Stimulated activated naive CD8-positive, alpha-beta T cell treated with anti-CD3 and anti-CD28 coated beads, Interleukin-15, Interleukin-2, amounts not matched to agents 100 U/mL and 50 U/mL, for 24 hours (primary cell): ENCODE results near the gene FKBP1B.
"Not testable (repeated sequence)": the region's sequence is repeated elsewhere in the genome, so short reads cannot be mapped to it uniquely, and the experiment has no call there.

Experiments
- ATAC-seq: fragments of 150-1000 bp; cut with Tn5 transposase; one replicate; pipeline ENCODE4 v1.10.0; 2021
- DNase-seq: peaks from one replicate; pipeline ENCODE4 v3.0.0; 2021

FKBP1B gene

GRCh38 chr2:24101992-24102391 lies 52.5 kb downstream of the FKBP1B start:
- ATAC-seq (no peak), DNase-seq (no peak)

DNA sequence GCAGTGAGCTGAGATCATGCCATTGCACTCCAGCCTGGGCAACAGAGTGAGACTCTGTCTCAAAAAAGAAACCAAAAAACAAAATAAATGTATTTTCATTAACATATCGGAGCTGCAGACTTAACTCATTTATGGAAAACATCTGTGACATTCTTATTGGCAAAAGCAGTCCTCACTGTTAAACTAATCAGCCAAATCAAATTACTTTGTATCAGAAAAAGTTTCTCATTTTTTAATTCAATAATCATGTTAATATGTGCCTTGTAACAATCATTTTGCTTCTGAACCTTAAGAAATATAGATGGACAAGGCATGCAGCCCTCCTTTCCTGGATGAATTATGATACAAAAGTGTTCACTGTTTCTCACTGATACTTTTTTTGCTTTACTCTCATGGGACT lies 53.1 kb downstream of the FKBP1B start:
- DNase-seq (no peak), ATAC-seq (no peak)

- no peak for DNase-seq
- no peak for ATAC-seq
Measured at GRCh38 chr2:24104110-24104650, 54.6 kb downstream of the FKBP1B start.

GRCh38 chr2:24104906-24105305 lies 55.4 kb downstream of the FKBP1B start:
- no peak for ATAC-seq
- no peak for DNase-seq

GRCh38 chr2:24105816-24106215 lies 56.3 kb downstream of the FKBP1B start:
- ATAC-seq: no peak

DNA sequence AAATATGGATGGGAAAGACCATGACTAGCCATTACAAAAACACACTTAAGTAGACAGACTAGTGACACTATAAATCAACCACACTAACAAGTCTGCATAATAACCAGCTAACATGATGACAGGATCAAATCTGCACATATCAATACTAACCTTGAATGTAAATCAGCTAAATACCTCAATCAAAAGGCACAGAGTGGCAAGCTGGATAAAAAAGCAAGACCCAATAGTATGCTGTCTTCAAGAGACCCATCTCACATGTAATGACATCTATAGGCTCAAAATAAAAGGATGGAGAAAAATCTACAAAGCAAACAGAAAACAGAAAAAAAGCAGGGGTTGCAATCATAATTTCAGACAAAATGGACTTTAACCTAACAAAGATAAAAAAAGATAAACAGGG lies 57.2 kb downstream of the FKBP1B start:
- DNase-seq (no peak), ATAC-seq (no peak)

More at GRCh38 chr2:24105816-24106215, 56.3 kb downstream of the FKBP1B start:
- DNase-seq: no peak

- ATAC-seq: no peak
- no peak for DNase-seq
Measured at GRCh38 chr2:24107336-24107735, 57.8 kb downstream of the FKBP1B start.

- DNase-seq, ATAC-seq: not testable (repeated sequence)
Measured at GRCh38 chr2:24109431-24109830, 59.9 kb downstream of the FKBP1B start.

- DNase-seq: no peak
- no peak for ATAC-seq
Measured at GRCh38 chr2:24110660-24111303, 61.2 kb downstream of the FKBP1B start.

DNA sequence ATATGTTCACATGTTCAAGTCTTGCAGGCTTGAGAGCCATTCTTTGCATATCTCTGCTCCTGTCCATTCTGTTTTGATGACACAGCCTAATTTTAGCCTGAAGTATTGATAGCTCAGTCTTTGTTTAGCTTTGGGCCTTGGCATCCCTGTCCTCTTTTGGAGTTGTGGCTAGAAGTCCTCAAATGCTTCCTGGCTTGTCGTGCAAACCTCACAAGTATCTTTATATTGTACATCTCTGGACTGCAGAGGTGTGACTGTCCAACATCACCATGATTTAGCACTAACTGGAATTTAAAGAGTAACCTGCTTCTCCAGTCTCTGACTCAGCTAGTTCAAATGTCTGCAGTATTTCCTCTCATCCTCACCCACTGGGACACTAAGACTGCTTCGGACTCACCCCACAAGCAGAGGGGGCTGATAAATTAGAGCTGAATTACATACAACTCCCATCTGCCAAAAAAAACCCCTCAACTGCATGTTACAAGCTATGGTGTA lies 61.9 kb downstream of the FKBP1B start:
- DNase-seq (no peak), ATAC-seq (no peak)
